Gastroesophageal sphincter (tissue), 3 donors: Measurements from ENCODE around the gene GALNT10.

Experiments
- POLR2A ChIP-seq, 2 donors: fragments of 450-650 bp; IDR thresholded peaks; one replicate each; pipeline ENCODE4 v1.6.1; 2017; ENCODE audit warnings: antibody characterized with exemption in 2 of 2, mild to moderate bottlenecking in 2 of 2, moderate library complexity in 1 of 2
- TF ChIP-seq, protein P1 (sequence below), 4 experiments: fragments of 200-600 bp in 2 of 4; fragments of 450-650 bp in 2 of 4; sonication (generic) in 1 of 4; IDR thresholded peaks; one replicate each; pipeline ENCODE4 v1.5.1; 2017 to 2019; ENCODE audit warnings: antibody characterized with exemption in 4 of 4, mild to moderate bottlenecking in 2 of 4, moderate library complexity in 2 of 4

DNA sequence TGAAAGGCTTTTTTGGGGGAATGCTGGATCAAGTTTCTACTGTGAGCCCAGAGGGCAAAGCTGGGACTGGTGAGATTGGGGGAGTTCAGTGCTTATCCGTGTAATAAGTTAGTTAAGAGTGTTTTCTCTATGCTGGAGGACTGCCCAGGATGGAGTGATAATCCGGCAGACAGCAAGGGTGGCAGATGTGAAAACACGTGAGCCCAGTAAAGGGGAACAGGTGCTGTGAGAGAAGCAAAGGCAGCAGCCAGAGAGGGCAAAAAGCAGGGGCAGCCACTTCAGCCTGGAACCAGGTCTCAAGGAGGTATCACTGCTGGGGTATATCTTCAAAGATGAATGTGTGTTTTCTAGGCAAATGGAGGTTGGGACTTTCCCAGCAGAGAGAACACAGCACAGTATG lies 53.9 kb downstream of the GALNT10 start:
- TF ChIP-seq, protein P1, sequence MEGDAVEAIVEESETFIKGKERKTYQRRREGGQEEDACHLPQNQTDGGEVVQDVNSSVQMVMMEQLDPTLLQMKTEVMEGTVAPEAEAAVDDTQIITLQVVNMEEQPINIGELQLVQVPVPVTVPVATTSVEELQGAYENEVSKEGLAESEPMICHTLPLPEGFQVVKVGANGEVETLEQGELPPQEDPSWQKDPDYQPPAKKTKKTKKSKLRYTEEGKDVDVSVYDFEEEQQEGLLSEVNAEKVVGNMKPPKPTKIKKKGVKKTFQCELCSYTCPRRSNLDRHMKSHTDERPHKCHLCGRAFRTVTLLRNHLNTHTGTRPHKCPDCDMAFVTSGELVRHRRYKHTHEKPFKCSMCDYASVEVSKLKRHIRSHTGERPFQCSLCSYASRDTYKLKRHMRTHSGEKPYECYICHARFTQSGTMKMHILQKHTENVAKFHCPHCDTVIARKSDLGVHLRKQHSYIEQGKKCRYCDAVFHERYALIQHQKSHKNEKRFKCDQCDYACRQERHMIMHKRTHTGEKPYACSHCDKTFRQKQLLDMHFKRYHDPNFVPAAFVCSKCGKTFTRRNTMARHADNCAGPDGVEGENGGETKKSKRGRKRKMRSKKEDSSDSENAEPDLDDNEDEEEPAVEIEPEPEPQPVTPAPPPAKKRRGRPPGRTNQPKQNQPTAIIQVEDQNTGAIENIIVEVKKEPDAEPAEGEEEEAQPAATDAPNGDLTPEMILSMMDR (IDR thresholded peaks at IDR 0.05): no peak
- TF ChIP-seq POLR2A (IDR thresholded peaks at IDR 0.05): no peak
